GM10266 (cell line): ENCODE measurements around the gene SLIT3.

Experiments used
- DNase-seq: peaks from one replicate; pipeline ENCODE4 v3.0.0; 2012; ENCODE audit errors: extremely low spot score
- CTCF ChIP-seq: IDR thresholded peaks from 2 replicates; pipeline ENCODE4 v1.5.1; 2012; ENCODE audit warnings: mild to moderate bottlenecking, low read depth; ENCODE audit not compliant: control insufficient read depth, insufficient read depth; ENCODE audit errors: missing control alignments

The SLIT3 gene

GRCh38 chr5:168663276-168664004, 637.5 kb downstream of the SLIT3 start:
- TF ChIP-seq CTCF: no peak
- DNase-seq: no peak

- TF ChIP-seq CTCF: no peak
- DNase-seq: no peak
These were observed 639.1 kb downstream of the SLIT3 start for GRCh38 chr5:168661593-168662485.

- TF ChIP-seq CTCF: no peak
- DNase-seq: no peak
These were observed 640.2 kb downstream of the SLIT3 start for GRCh38 chr5:168660691-168661090.

- DNase-seq: no peak
- TF ChIP-seq CTCF: no peak
These were observed 641.6 kb downstream of the SLIT3 start for GRCh38 chr5:168659286-168659847.

GRCh38 chr5:168658394-168658793, 642.5 kb downstream of the SLIT3 start:
- no peak for DNase-seq
- TF ChIP-seq CTCF: no peak

- no peak for TF ChIP-seq CTCF
- DNase-seq: no peak
These were observed 644.3 kb downstream of the SLIT3 start for GRCh38 chr5:168656633-168657032.
